HFF-Myc (cell line): ENCODE data around the gene NPNT.

Experiments used
- DNase-seq: peaks from one replicate; pipeline ENCODE4 v3.0.0-alpha.2; 2011; ENCODE audit warnings: low read depth; ENCODE audit errors: extremely low read depth
- H3K4me3 ChIP-seq: replicated peaks from 2 replicates; pipeline ENCODE4 v1.5.1; 2011; ENCODE audit warnings: low read depth, mild to moderate bottlenecking, control low read depth, low read length
- CTCF ChIP-seq: IDR thresholded peaks from 2 replicates; pipeline ENCODE4 v1.5.1; 2012; ENCODE audit warnings: mild to moderate bottlenecking, low read depth, low read length, control low read depth; ENCODE audit errors: missing control alignments

NPNT gene

DNA sequence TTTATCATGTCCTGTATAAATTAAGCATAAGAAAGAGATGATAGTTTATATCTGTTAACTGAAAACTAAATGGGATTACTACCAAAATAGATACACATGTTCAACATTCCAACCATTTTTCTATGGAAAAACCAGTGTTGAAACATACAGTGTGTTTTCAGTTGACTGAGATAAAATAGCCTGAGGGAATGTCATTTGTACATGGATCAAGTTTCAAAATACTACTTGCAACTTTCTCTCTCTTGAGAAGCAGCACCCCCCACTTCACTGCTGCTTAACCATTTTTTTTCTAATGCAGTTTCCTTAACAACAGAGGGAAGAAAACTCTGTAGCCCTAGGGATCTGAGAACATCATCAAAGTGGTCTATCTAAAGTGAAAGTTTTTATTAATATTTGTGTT, 70.8 kb downstream of the NPNT start:
- no peak overlapping the region for H3K4me3 ChIP-seq
- DNase-seq = peak; percentile 70
- no peak for TF ChIP-seq CTCF

DNA sequence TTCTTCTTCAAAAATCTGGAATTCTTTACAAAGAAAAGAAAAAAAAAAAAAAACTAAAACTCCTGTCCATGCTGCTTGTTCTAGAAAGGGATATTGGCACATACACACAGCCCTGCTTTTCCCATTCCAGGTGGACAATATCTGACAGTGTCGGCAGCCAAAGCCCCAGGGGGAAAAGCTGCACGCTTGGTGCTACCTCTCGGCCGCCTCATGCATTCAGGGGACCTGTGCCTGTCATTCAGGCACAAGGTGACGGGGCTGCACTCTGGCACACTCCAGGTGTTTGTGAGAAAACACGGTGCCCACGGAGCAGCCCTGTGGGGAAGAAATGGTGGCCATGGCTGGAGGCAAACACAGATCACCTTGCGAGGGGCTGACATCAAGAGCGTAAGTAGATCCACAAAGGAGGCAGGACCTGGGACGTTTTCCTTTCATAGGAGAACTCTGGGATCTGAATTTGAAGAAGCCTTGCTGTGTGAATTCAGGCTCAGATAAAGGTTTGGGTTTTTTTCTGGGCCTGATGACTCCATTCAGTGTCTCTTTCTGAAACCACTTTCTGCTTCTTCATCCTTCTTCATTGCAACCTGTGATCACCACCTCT, 71.9 kb downstream of the NPNT start:
- TF ChIP-seq CTCF = no peak
- H3K4me3 ChIP-seq = no peak overlapping the region
- no peak for DNase-seq

- no peak for DNase-seq
- H3K4me3 ChIP-seq = no peak overlapping the region
- no peak for TF ChIP-seq CTCF
Measured at GRCh38 chr4:105969575-105969974, 74.3 kb downstream of the NPNT start.

- no peak overlapping the region for H3K4me3 ChIP-seq
- no peak for DNase-seq
- no peak for TF ChIP-seq CTCF
Measured at GRCh38 chr4:105970371-105970770, 75.1 kb downstream of the NPNT start.

- TF ChIP-seq CTCF = no peak
- H3K4me3 ChIP-seq = no peak overlapping the region
- no peak for DNase-seq
Measured at GRCh38 chr4:105971036-105971435, 75.8 kb downstream of the NPNT start.

GRCh38 chr4:105972946-105973621, 77.8 kb downstream of the NPNT start:
- H3K4me3 ChIP-seq = no peak overlapping the region
- TF ChIP-seq CTCF = no peak
- no peak for DNase-seq
